GM18909 (cell line): ENCODE results near the gene RFTN1.

ENCODE experiments used
- ATAC-seq: cut with Tn5 transposase; IDR thresholded peaks from one replicate; pipeline ENCODE4 v1.9.1; 2021; ENCODE audit warnings: mild to moderate bottlenecking; ENCODE audit not compliant: unreplicated experiment, poor library complexity

Gene RFTN1

GRCh38 chr3:16509721-16510619, 3.5 kb downstream of the RFTN1 start:
- ATAC-seq, result peak; percentile 32

GRCh38 chr3:16508591-16508995, 4.9 kb downstream of the RFTN1 start:
- ATAC-seq, result no peak

GRCh38 chr3:16508243-16508578, 5.3 kb downstream of the RFTN1 start:
- ATAC-seq, result no peak

GRCh38 chr3:16507578-16508242, 5.8 kb downstream of the RFTN1 start:
- no peak for ATAC-seq

- ATAC-seq, result no peak
Observed at GRCh38 chr3:16506884-16507577, 6.5 kb downstream of the RFTN1 start.

- no peak for ATAC-seq
Observed at GRCh38 chr3:16506451-16506850, 7.0 kb downstream of the RFTN1 start.

GRCh38 chr3:16504692-16505091, 8.8 kb downstream of the RFTN1 start:
- no peak for ATAC-seq

GRCh38 chr3:16504242-16504641, 9.3 kb downstream of the RFTN1 start:
- peak; percentile 87 for ATAC-seq

- ATAC-seq, result no peak
Observed at GRCh38 chr3:16503191-16503776, 10.2 kb downstream of the RFTN1 start.

- no peak for ATAC-seq
Observed at GRCh38 chr3:16502347-16502908, 11.1 kb downstream of the RFTN1 start.

- ATAC-seq, result no peak
Observed at GRCh38 chr3:16501376-16501775, 12.1 kb downstream of the RFTN1 start.

GRCh38 chr3:16500911-16501310, 12.6 kb downstream of the RFTN1 start:
- no peak for ATAC-seq

GRCh38 chr3:16500093-16500492, 13.4 kb downstream of the RFTN1 start:
- no peak for ATAC-seq

GRCh38 chr3:16499351-16499750, 14.1 kb downstream of the RFTN1 start:
- no peak for ATAC-seq

- ATAC-seq, result no peak
Observed at GRCh38 chr3:16498130-16498890, 15.2 kb downstream of the RFTN1 start.

GRCh38 chr3:16496408-16497222, 16.9 kb downstream of the RFTN1 start:
- ATAC-seq, result peak; percentile 71

GRCh38 chr3:16496008-16496407, 17.5 kb downstream of the RFTN1 start:
- peak; percentile 26 for ATAC-seq

GRCh38 chr3:16494814-16495431, 18.6 kb downstream of the RFTN1 start:
- ATAC-seq, result no peak
